OCI-LY1 (cell line): ENCODE measurements around the gene TRPV6.

Source experiments
- H2AFZ ChIP-seq: fragments of 200-600 bp; sonication (generic), shearing (Covaris generic); 2 replicates; pipeline ENCODE4 v1.6.0; 2014; ENCODE audit warnings: antibody characterized with exemption, mild to moderate bottlenecking, low read length
- H3F3A ChIP-seq: fragments of 200-600 bp; sonication (generic), shearing (Covaris generic); 2 replicates; pipeline ENCODE4 v1.6.0; 2014; ENCODE audit warnings: mild to moderate bottlenecking, antibody characterized with exemption, low read length, moderate library complexity; ENCODE audit not compliant: insufficient read depth
- H3K27ac ChIP-seq: fragments of 200-600 bp; sonication (generic); 2 replicates; pipeline ENCODE4 v1.5.1; 2014; ENCODE audit warnings: low read length, mixed run types, mild to moderate bottlenecking, low read depth; ENCODE audit not compliant: poor library complexity, severe bottlenecking
- H3K27me3 ChIP-seq: fragments of 200-600 bp; sonication (generic); 2 replicates; pipeline ENCODE4 v1.6.0; 2014; ENCODE audit warnings: antibody characterized with exemption, mild to moderate bottlenecking, low read length, moderate library complexity; ENCODE audit not compliant: insufficient read depth
- H3K36me3 ChIP-seq: fragments of 200-600 bp; sonication (generic); 2 replicates; pipeline ENCODE4 v1.6.1; 2014; ENCODE audit warnings: mild to moderate bottlenecking, antibody characterized with exemption, low read length, moderate library complexity, mixed read lengths; ENCODE audit not compliant: insufficient read depth
- H3K4me1 ChIP-seq: fragments of 200-600 bp; sonication (generic); 2 replicates; pipeline ENCODE4 v1.5.1; 2014; ENCODE audit warnings: mild to moderate bottlenecking, low read length, moderate library complexity; ENCODE audit not compliant: insufficient read depth, severe bottlenecking
- H3K4me2 ChIP-seq: fragments of 200-600 bp; sonication (generic), shearing (Covaris generic); 2 replicates; pipeline ENCODE4 v1.6.1; 2014; ENCODE audit warnings: low read length
- H3K4me3 ChIP-seq: fragments of 200-600 bp; sonication (generic); 2 replicates; pipeline ENCODE4 v1.5.1; 2014; ENCODE audit warnings: low read length, low read depth, mild to moderate bottlenecking, mixed read lengths; ENCODE audit not compliant: poor library complexity, severe bottlenecking
- H3K79me2 ChIP-seq: fragments of 200-600 bp; shearing (Covaris generic); 2 replicates; pipeline ENCODE4 v1.6.1; 2016; ENCODE audit warnings: mixed run types, low read length, mixed read lengths; ENCODE audit not compliant: insufficient read depth
- H3K9ac ChIP-seq: fragments of 200-600 bp; sonication (generic), shearing (Covaris generic); 2 replicates; pipeline ENCODE4 v1.6.1; 2014; ENCODE audit warnings: mild to moderate bottlenecking, low read length, mixed read lengths
- H3K9me2 ChIP-seq: fragments of 200-600 bp; sonication (generic), shearing (Covaris generic); 2 replicates; pipeline ENCODE4 v1.6.1; 2014; ENCODE audit warnings: low read depth, mild to moderate bottlenecking, low read length, mixed read lengths
- H3K9me3 ChIP-seq: fragments of 200-600 bp; shearing (Covaris generic); 2 replicates; pipeline ENCODE4 v1.6.1; 2014; ENCODE audit warnings: low read length, mixed read lengths
- H4K20me1 ChIP-seq: fragments of 200-600 bp; sonication (generic), shearing (Covaris generic); 2 replicates; pipeline ENCODE4 v1.6.0; 2016; ENCODE audit warnings: mild to moderate bottlenecking, low read length; ENCODE audit not compliant: insufficient read depth
- EZH2 ChIP-seq: fragments of 200-600 bp; sonication (generic), shearing (Covaris generic); IDR thresholded peaks from 2 replicates; pipeline ENCODE4 v1.8.0; 2017; ENCODE audit warnings: borderline replicate concordance, mixed run types, mild to moderate bottlenecking, antibody characterized with exemption, low read length, moderate library complexity, mixed read lengths
- TF ChIP-seq, protein P1 (sequence below): fragments of 200-600 bp; sonication (generic), shearing (Covaris generic); IDR thresholded peaks from 2 replicates; pipeline ENCODE4 v1.5.1; 2017; ENCODE audit warnings: mild to moderate bottlenecking, antibody characterized with exemption, low read length, moderate library complexity, mixed read lengths

The TRPV6 gene

DNA sequence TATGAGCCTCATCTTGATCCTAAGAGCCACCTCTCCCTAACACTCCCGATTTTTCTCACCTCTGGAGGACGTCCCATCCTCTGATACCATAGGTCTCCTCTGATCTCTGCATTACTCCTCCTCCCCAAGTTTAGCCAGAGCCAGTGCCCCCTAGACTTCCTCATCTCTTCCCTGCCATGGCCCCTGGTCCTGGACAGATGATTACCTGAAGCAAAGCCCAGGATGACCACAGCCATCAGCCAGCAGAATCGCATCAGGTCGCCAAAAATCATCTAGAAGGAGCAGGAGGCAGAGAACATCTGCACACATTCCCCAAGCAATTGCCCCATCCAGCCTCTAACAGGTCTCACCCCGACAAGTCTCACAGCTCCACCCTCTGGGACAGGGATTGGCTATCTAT, 11.7 kb downstream of the TRPV6 start:
- Histone ChIP-seq H3K4me2 (no peak overlapping the region), H3K9me3 (no peaks in the 10 kb centered on the region), H3K36me3 (no peaks in the 10 kb centered on the region), H3K4me1 (no peaks in the 10 kb centered on the region), H3F3A (no peaks in the 10 kb centered on the region), H3K27me3 (no peaks in the 10 kb centered on the region; the same call in 1 of the 2 replicates), H3K4me3 (no peak overlapping the region), H3K9ac (no peak overlapping the region), H3K27ac (no peak overlapping the region), H3K9me2 (no peaks in the 10 kb centered on the region), H3K79me2 (no peaks in the 10 kb centered on the region), H4K20me1 (no peaks in the 10 kb centered on the region), H2AFZ (no peak overlapping the region)
- TF ChIP-seq, protein P1, sequence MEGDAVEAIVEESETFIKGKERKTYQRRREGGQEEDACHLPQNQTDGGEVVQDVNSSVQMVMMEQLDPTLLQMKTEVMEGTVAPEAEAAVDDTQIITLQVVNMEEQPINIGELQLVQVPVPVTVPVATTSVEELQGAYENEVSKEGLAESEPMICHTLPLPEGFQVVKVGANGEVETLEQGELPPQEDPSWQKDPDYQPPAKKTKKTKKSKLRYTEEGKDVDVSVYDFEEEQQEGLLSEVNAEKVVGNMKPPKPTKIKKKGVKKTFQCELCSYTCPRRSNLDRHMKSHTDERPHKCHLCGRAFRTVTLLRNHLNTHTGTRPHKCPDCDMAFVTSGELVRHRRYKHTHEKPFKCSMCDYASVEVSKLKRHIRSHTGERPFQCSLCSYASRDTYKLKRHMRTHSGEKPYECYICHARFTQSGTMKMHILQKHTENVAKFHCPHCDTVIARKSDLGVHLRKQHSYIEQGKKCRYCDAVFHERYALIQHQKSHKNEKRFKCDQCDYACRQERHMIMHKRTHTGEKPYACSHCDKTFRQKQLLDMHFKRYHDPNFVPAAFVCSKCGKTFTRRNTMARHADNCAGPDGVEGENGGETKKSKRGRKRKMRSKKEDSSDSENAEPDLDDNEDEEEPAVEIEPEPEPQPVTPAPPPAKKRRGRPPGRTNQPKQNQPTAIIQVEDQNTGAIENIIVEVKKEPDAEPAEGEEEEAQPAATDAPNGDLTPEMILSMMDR: no peak
- TF ChIP-seq EZH2: no peak

DNA sequence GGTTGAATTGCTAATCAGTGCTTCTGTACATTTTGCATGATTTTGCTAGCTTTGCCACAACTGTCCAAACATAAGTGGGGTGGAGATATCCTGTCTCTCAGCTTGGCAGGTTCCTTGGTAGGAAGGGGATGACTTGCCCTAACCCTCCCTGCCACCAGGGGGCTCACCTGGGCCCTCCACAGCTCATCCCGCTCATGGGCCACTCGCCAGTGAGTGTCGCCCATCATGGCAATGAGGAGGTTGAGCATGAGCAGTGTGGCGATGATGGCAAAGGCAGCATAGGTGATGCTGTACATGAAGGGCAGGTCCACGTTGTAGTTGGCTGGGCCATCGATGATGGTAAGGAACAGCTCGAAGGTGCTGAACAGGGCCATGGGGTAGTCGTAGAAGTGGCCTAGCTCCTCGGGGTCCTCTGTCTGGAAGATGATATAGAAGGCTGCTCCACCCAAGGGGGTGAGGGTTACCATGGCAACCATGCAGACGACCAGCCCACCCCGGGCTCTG, 12.2 kb downstream of the TRPV6 start:
- TF ChIP-seq EZH2: no peak
- TF ChIP-seq, protein P1: peak; percentile 95
- H3K9me3 ChIP-seq: no peaks in the 10 kb centered on the region
- no peaks in the 10 kb centered on the region; the same call in 1 of the 2 replicates for H3K27me3 ChIP-seq
- no peak overlapping the region for H3K4me3 ChIP-seq
- no peak overlapping the region for H3K9ac ChIP-seq
- no peaks in the 10 kb centered on the region for H3F3A ChIP-seq
- H3K27ac ChIP-seq: no peak overlapping the region
- no peaks in the 10 kb centered on the region for H3K36me3 ChIP-seq
- no peaks in the 10 kb centered on the region for H3K9me2 ChIP-seq
- H2AFZ ChIP-seq: no peak overlapping the region
- no peaks in the 10 kb centered on the region for H3K79me2 ChIP-seq
- no peak overlapping the region for H3K4me2 ChIP-seq
- H4K20me1 ChIP-seq: no peaks in the 10 kb centered on the region
- no peaks in the 10 kb centered on the region for H3K4me1 ChIP-seq

- H3K4me1 ChIP-seq: no peaks in the 10 kb centered on the region
- H3K4me2 ChIP-seq: no peak overlapping the region
- no peaks in the 10 kb centered on the region for H3K79me2 ChIP-seq
- H3K4me3 ChIP-seq: no peak overlapping the region
- H2AFZ ChIP-seq: no peak overlapping the region
- no peaks in the 10 kb centered on the region; the same call in 1 of the 2 replicates for H3K27me3 ChIP-seq
- H3K27ac ChIP-seq: no peak overlapping the region
- H4K20me1 ChIP-seq: no peaks in the 10 kb centered on the region
- H3K9ac ChIP-seq: no peak overlapping the region
- H3K9me2 ChIP-seq: no peaks in the 10 kb centered on the region
- no peaks in the 10 kb centered on the region for H3K36me3 ChIP-seq
- H3K9me3 ChIP-seq: no peaks in the 10 kb centered on the region
- H3F3A ChIP-seq: no peaks in the 10 kb centered on the region
- TF ChIP-seq, protein P1: no peak
- TF ChIP-seq EZH2: no peak
Observed at GRCh38 chr7:142872106-142872675, 13.4 kb downstream of the TRPV6 start.
